Liver (tissue), 9 donors: Measurements from ENCODE around the gene B4GALT1. TPM values are rescaled to one million over a fixed set of nuclear protein-coding genes. Genes with fewer than 3 reads are reported as not detected.

Experiments
- DNase-seq: peaks from one replicate; pipeline ENCODE4 v3.0.0-alpha.2; 2017; ENCODE audit warnings: low spot score
- H3K27ac ChIP-seq, 2 donors: one replicate each; pipeline ENCODE4 v1.7.0; 2013; ENCODE audit warnings: inconsistent platforms in 2 of 2, low read length in 2 of 2, control low read depth in 1 of 2, low read depth in 1 of 2, mild to moderate bottlenecking in 1 of 2
- H3K27me3 ChIP-seq, 4 donors: one replicate each; pipeline versions ENCODE4 v1.6.1 to v1.7.0; 2013; ENCODE audit warnings: low read length in 3 of 4, inconsistent platforms in 1 of 4, mild to moderate bottlenecking in 1 of 4, moderate library complexity in 1 of 4; ENCODE audit not compliant: control insufficient read depth in 4 of 4, insufficient read depth in 4 of 4
- H3K36me3 ChIP-seq, 4 donors: one replicate each; pipeline versions ENCODE4 v1.6.1 to v1.7.0; 2013; ENCODE audit warnings: low read length in 3 of 4, mild to moderate bottlenecking in 3 of 4, low read depth in 1 of 4, moderate library complexity in 1 of 4; ENCODE audit not compliant: control insufficient read depth in 4 of 4, insufficient read depth in 3 of 4
- H3K4me1 ChIP-seq, 4 donors: one replicate each; pipeline versions ENCODE4 v1.6.1 to v1.7.0; 2013; ENCODE audit warnings: low read length in 3 of 4, mild to moderate bottlenecking in 3 of 4, moderate library complexity in 1 of 4; ENCODE audit not compliant: control insufficient read depth in 4 of 4, insufficient read depth in 4 of 4
- H3K4me3 ChIP-seq, 3 donors: one replicate each; pipeline versions ENCODE4 v1.6.1 to v1.7.0; 2013; ENCODE audit warnings: low read length in 3 of 3, control low read depth in 1 of 3, low read depth in 1 of 3, mild to moderate bottlenecking in 1 of 3
- H3K9ac ChIP-seq, 2 donors: one replicate each; pipeline ENCODE4 v1.7.0; 2013; ENCODE audit warnings: low read length in 2 of 2, mild to moderate bottlenecking in 2 of 2, moderate library complexity in 2 of 2, control low read depth in 1 of 2, low read depth in 1 of 2
- H3K9me3 ChIP-seq, 4 donors: one replicate each; pipeline versions ENCODE4 v1.6.1 to v1.7.0; 2013; ENCODE audit warnings: low read length in 3 of 4; ENCODE audit not compliant: control insufficient read depth in 4 of 4
- EGR1 ChIP-seq, 2 donors: IDR thresholded peaks; 2 replicates each; pipeline ENCODE4 v1.6.1; 2016 to 2018; ENCODE audit warnings: antibody characterized with exemption in 2 of 2, low read depth in 2 of 2
- FOXA1 ChIP-seq: IDR thresholded peaks from 2 replicates; pipeline ENCODE4 v1.6.1; 2016; ENCODE audit warnings: antibody characterized with exemption
- FOXA2 ChIP-seq: IDR thresholded peaks from 2 replicates; pipeline ENCODE4 v1.6.1; 2016; ENCODE audit warnings: antibody characterized with exemption
- GABPA ChIP-seq, 2 donors: IDR thresholded peaks in 1 of 2; conservative IDR thresholded peaks in 1 of 2; 2 replicates each; pipeline ENCODE4 v1.6.1; 2016; ENCODE audit warnings: antibody characterized with exemption in 2 of 2, mild to moderate bottlenecking in 1 of 2, moderate library complexity in 1 of 2
- HNF4A ChIP-seq, 2 donors: conservative IDR thresholded peaks; 2 replicates each; pipeline ENCODE4 v1.6.1; 2016; ENCODE audit warnings: antibody characterized with exemption in 2 of 2, mild to moderate bottlenecking in 2 of 2
- HNF4G ChIP-seq: IDR thresholded peaks from 2 replicates; pipeline ENCODE4 v1.6.1; 2016; ENCODE audit warnings: antibody characterized with exemption
- JUND ChIP-seq, 2 donors: IDR thresholded peaks; 2 replicates each; pipeline ENCODE4 v1.6.1; 2016; ENCODE audit warnings: antibody characterized with exemption in 2 of 2
- MAX ChIP-seq: IDR thresholded peaks from 2 replicates; pipeline ENCODE4 v1.6.1; 2016; ENCODE audit warnings: antibody characterized with exemption
- NR2F2 ChIP-seq: IDR thresholded peaks from 2 replicates; pipeline ENCODE4 v1.6.1; 2016; ENCODE audit warnings: antibody characterized with exemption
- RAD21 ChIP-seq, 2 donors: IDR thresholded peaks; 2 replicates each; pipeline ENCODE4 v1.6.1; 2016; ENCODE audit warnings: antibody characterized with exemption in 2 of 2, mild to moderate bottlenecking in 2 of 2
- RXRA ChIP-seq, 2 donors: IDR thresholded peaks; 2 replicates each; pipeline ENCODE4 v1.6.1; 2017 to 2018; ENCODE audit warnings: antibody characterized with exemption in 2 of 2, mild to moderate bottlenecking in 1 of 2
- SP1 ChIP-seq: IDR thresholded peaks from 2 replicates; pipeline ENCODE4 v1.6.1; 2018; ENCODE audit warnings: antibody characterized with exemption, mild to moderate bottlenecking
- TAF1 ChIP-seq: conservative IDR thresholded peaks from 2 replicates; pipeline ENCODE4 v1.6.1; 2016; ENCODE audit warnings: antibody characterized with exemption, mild to moderate bottlenecking
- YY1 ChIP-seq: IDR thresholded peaks from 2 replicates; pipeline ENCODE4 v1.6.1; 2016; ENCODE audit warnings: antibody characterized with exemption, mild to moderate bottlenecking
- ZBTB33 ChIP-seq: IDR thresholded peaks from 2 replicates; pipeline ENCODE4 v1.6.1; 2016; ENCODE audit warnings: antibody characterized with exemption
- WGBS: extraction: QIAGEN DNeasy Blood & Tissue Kit; methylation state at CpG from one replicate; pipeline ENCODE4 v1.1.7; 2013; 5-methylcytosine and 5-hydroxymethylcytosine counted together
- polyA plus RNA-seq, 2 donors: library from polyadenylated mRNA; stranded (reverse) in 1 of 2; unstranded in 1 of 2; fragments of 200-250 nt in 1 of 2; fragments of >200 nt in 1 of 2; fragmentation: Nextera tagmentation in 1 of 2; extraction: Ambion mirVana in 1 of 2; gene quantifications; one replicate each; pipeline versions ENCODE4 v1.2.1 to v1.2.3, GENCODE V29; 2013 to 2015
- total RNA-seq, 2 donors: library from RNA; depleted of rRNA; stranded (reverse); fragments of >200 nt; gene quantifications; one replicate each; pipeline ENCODE4 v1.2.3, GENCODE V29; 2014
- TF ChIP-seq, protein P1 (sequence below): fragments of 150-350 bp; IDR thresholded peaks from 2 replicates; pipeline ENCODE4 v1.5.1; 2017; ENCODE audit warnings: improper control_type of control experiment, low read depth, low read length; ENCODE audit not compliant: missing input control
- TF ChIP-seq, protein P2 (sequence below): IDR thresholded peaks from 2 replicates; pipeline ENCODE4 v1.6.1; 2016; ENCODE audit warnings: antibody characterized with exemption, mild to moderate bottlenecking
- TF ChIP-seq, protein P3 (sequence below): IDR thresholded peaks from 2 replicates; pipeline ENCODE4 v1.6.1; 2016; ENCODE audit warnings: antibody characterized with exemption
- donor health status: healthy.
- donor health status: healthy.
- donor health status: healthy.
- donor health status: healthy.
- donor health status: healthy.

Gene B4GALT1
- total and polyA plus RNA-seq, 4 donors: 25.9 to 59.8 (median 42.7) TPM

DNA sequence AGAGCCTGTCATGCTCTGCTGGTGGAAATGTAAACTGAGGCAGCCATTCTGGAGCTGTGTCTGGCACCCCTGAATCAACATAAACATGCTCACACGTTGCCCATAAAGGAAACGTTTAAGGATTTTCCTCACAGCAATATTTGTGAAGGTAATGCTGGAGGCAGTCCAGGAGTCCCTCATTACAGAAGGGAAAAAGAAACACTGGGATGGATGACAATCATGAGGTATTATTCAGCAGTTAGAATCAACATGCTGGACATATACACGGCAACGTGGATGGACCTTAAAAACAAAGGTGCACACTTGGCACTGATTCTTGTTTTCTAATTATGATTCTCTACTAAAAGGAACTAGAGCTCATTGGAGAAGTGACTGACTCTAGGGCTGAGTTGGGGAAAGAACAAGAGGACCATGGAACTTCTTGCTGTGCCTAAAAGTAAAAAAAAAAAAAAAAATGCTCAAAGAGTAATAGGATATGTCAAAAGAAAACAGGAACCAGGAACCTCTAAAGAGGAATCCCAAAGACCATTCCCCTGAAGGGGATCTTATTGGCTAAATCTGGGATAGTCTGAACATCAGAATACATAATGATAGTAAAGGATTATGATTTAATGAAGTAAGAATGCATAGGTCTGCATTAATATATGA, 18.6 kb downstream of the B4GALT1 start:
- Histone ChIP-seq H3K27me3 (no peaks in the 10 kb centered on the region), H3K4me3 (no peak overlapping the region), H3K9ac (no peak overlapping the region), H3K9me3 (no peaks in the 10 kb centered on the region), H3K27ac (no peak overlapping the region), H3K36me3 (peaks cover 0 to 5% (median 1%) of the 10 kb centered on the region in 4 donors), H3K4me1 (peaks cover 25 to 65% (median 41%) of the 10 kb centered on the region in 4 donors)
- no peak for DNase-seq
- TF ChIP-seq FOXA1 (no peak), MAX (no peak), YY1 (no peak), RXRA (IDR thresholded peaks at IDR 0.05) (no peak), JUND (IDR thresholded peaks at IDR 0.05) (no peak), EGR1 (IDR thresholded peaks at IDR 0.05; ENCODE audit: low read depth in 2 of 2) (no peak), HNF4A (conservative IDR thresholded peaks at IDR 0.05) (no peak), GABPA (IDR thresholded peaks at IDR 0.05 in 1 of 2, conservative IDR thresholded peaks at IDR 0.05 in 1 of 2) (no peak), FOXA2 (no peak), TAF1 (no peak), ZBTB33 (no peak), SP1 (no peak), RAD21 (IDR thresholded peaks at IDR 0.05) (no peak), NR2F2 (no peak), HNF4G (no peak)
- TF ChIP-seq, protein P1, sequence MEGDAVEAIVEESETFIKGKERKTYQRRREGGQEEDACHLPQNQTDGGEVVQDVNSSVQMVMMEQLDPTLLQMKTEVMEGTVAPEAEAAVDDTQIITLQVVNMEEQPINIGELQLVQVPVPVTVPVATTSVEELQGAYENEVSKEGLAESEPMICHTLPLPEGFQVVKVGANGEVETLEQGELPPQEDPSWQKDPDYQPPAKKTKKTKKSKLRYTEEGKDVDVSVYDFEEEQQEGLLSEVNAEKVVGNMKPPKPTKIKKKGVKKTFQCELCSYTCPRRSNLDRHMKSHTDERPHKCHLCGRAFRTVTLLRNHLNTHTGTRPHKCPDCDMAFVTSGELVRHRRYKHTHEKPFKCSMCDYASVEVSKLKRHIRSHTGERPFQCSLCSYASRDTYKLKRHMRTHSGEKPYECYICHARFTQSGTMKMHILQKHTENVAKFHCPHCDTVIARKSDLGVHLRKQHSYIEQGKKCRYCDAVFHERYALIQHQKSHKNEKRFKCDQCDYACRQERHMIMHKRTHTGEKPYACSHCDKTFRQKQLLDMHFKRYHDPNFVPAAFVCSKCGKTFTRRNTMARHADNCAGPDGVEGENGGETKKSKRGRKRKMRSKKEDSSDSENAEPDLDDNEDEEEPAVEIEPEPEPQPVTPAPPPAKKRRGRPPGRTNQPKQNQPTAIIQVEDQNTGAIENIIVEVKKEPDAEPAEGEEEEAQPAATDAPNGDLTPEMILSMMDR: no peak
- TF ChIP-seq, protein P2, sequence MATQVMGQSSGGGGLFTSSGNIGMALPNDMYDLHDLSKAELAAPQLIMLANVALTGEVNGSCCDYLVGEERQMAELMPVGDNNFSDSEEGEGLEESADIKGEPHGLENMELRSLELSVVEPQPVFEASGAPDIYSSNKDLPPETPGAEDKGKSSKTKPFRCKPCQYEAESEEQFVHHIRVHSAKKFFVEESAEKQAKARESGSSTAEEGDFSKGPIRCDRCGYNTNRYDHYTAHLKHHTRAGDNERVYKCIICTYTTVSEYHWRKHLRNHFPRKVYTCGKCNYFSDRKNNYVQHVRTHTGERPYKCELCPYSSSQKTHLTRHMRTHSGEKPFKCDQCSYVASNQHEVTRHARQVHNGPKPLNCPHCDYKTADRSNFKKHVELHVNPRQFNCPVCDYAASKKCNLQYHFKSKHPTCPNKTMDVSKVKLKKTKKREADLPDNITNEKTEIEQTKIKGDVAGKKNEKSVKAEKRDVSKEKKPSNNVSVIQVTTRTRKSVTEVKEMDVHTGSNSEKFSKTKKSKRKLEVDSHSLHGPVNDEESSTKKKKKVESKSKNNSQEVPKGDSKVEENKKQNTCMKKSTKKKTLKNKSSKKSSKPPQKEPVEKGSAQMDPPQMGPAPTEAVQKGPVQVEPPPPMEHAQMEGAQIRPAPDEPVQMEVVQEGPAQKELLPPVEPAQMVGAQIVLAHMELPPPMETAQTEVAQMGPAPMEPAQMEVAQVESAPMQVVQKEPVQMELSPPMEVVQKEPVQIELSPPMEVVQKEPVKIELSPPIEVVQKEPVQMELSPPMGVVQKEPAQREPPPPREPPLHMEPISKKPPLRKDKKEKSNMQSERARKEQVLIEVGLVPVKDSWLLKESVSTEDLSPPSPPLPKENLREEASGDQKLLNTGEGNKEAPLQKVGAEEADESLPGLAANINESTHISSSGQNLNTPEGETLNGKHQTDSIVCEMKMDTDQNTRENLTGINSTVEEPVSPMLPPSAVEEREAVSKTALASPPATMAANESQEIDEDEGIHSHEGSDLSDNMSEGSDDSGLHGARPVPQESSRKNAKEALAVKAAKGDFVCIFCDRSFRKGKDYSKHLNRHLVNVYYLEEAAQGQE: no peak
- TF ChIP-seq, protein P3, sequence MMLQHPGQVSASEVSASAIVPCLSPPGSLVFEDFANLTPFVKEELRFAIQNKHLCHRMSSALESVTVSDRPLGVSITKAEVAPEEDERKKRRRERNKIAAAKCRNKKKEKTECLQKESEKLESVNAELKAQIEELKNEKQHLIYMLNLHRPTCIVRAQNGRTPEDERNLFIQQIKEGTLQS: no peak
- 35% methylated on average over 4 of the region's 4 CpGs for WGBS
